Thyroid gland (tissue), 4 donors: ENCODE measurements around the gene IFT88.

Experiments used
- POLR2A ChIP-seq, 2 donors: fragments of 450-650 bp; IDR thresholded peaks; one replicate each; pipeline ENCODE4 v1.6.1; 2017; ENCODE audit warnings: antibody characterized with exemption in 2 of 2, mild to moderate bottlenecking in 2 of 2, moderate library complexity in 1 of 2
- TF ChIP-seq, protein P1 (sequence below), 6 experiments: fragments of 200-600 bp in 3 of 6; fragments of 450-650 bp in 3 of 6; sonication (generic) in 3 of 6; IDR thresholded peaks; one replicate each; pipeline ENCODE4 v1.5.1; 2016 to 2019; ENCODE audit warnings: antibody characterized with exemption in 6 of 6, mild to moderate bottlenecking in 2 of 6, inconsistent platforms in 1 of 6, moderate library complexity in 1 of 6

DNA sequence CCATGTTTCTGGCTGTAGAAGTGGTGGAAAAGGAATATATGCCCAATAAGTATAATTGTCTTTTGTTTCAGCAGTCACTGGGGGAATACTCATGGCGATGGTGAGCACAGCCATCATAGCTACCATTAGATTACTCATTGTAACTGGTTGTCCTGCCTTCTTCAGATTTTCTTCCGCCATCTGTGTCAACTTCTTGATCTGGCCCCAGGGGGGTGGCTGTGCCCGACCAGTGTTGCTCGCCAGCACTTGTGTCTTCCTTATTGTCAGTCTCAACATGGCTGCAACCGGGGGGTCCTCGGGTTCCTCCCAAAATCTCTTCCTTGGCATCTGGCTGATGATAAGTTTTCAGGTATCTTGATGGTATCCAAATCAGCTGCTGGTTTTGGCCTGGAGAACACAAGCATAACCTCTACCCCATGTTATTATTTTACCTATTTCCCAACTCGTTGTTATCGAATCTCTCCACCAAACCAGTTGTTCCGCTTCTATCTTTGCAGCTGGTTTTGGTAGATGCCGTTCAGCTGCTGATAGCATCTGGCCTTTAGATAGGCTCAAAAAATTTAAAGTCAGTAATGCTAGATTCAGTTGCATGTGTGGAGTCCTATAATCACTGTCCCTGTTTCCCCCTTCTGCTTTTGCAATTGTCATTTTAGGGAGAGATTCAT, 113.6 kb downstream of the IFT88 start:
- TF ChIP-seq, protein P1, sequence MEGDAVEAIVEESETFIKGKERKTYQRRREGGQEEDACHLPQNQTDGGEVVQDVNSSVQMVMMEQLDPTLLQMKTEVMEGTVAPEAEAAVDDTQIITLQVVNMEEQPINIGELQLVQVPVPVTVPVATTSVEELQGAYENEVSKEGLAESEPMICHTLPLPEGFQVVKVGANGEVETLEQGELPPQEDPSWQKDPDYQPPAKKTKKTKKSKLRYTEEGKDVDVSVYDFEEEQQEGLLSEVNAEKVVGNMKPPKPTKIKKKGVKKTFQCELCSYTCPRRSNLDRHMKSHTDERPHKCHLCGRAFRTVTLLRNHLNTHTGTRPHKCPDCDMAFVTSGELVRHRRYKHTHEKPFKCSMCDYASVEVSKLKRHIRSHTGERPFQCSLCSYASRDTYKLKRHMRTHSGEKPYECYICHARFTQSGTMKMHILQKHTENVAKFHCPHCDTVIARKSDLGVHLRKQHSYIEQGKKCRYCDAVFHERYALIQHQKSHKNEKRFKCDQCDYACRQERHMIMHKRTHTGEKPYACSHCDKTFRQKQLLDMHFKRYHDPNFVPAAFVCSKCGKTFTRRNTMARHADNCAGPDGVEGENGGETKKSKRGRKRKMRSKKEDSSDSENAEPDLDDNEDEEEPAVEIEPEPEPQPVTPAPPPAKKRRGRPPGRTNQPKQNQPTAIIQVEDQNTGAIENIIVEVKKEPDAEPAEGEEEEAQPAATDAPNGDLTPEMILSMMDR (IDR thresholded peaks at IDR 0.05): no peak
- TF ChIP-seq POLR2A (IDR thresholded peaks at IDR 0.05): no peak
